K562 (cell line): ENCODE measurements around the gene ABHD1. TPM values are rescaled to one million over a fixed set of nuclear protein-coding genes. Genes with fewer than 3 reads are reported as not detected.
A peak's percentile ranks its signal among the peaks of the same experiment; 100 is the strongest.

Experiments used
- CEBPG ChIP-seq, 3 experiments: fragments of 200-800 bp in 1 of 3; sonication (Bioruptor generic) in 1 of 3; sonication (generic) in 1 of 3; formaldehyde crosslinking in 1 of 3; IDR thresholded peaks in 2 of 3; conservative IDR thresholded peaks in 1 of 3; 2 replicates each; pipeline versions ENCODE4 v1.6.1 to v1.8.0; 2016 to 2022; ENCODE audit warnings: missing compliant biosample characterization in 2 of 3, missing genetic modification characterization in 2 of 3, mild to moderate bottlenecking in 1 of 3, missing genetic modification reagents in 1 of 3
- CHD2 ChIP-seq: IDR thresholded peaks from 2 replicates; pipeline ENCODE4 v1.6.1; 2011; ENCODE audit warnings: low read depth, low read length
- DIDO1 ChIP-seq: fragments of 450-650 bp; IDR thresholded peaks from 2 replicates; pipeline ENCODE4 v1.6.1; 2016; ENCODE audit warnings: low read depth, missing biosample characterization, missing genetic modification characterization
- FOS ChIP-seq: IDR thresholded peaks from 3 replicates; pipeline ENCODE4 v1.6.1; 2011; ENCODE audit not compliant: insufficient read length; ENCODE audit errors: extremely low read depth
- MEF2A ChIP-seq: IDR thresholded peaks from 2 replicates; pipeline ENCODE4 v1.6.1; 2011; ENCODE audit warnings: low read depth, mild to moderate bottlenecking, low read length, moderate library complexity; ENCODE audit not compliant: control insufficient read depth
- MEF2D ChIP-seq: conservative IDR thresholded peaks from 2 replicates; pipeline ENCODE4 v1.6.1; 2016; ENCODE audit warnings: low read depth, missing genetic modification characterization, missing compliant biosample characterization
- MEIS2 ChIP-seq: fragments of 450-650 bp; IDR thresholded peaks from 2 replicates; pipeline ENCODE4 v1.6.1; 2014; ENCODE audit warnings: mild to moderate bottlenecking; ENCODE audit not compliant: partially characterized antibody
- MYNN ChIP-seq, 2 experiments: sonication (generic); formaldehyde crosslinking in 1 of 2; IDR thresholded peaks; 2 replicates each; pipeline versions ENCODE4 v1.5.0 to v1.6.1; 2016 to 2020; ENCODE audit warnings: antibody characterized with exemption in 1 of 2, missing genetic modification reagents in 1 of 2
- POLR2H ChIP-seq: IDR thresholded peaks from 2 replicates; pipeline ENCODE4 v1.6.1; 2016; ENCODE audit warnings: missing genetic modification characterization, low read depth, mild to moderate bottlenecking, control low read depth, missing compliant biosample characterization, moderate library complexity
- SIX5 ChIP-seq, 2 experiments: IDR thresholded peaks; 2 replicates each; pipeline ENCODE4 v1.6.1; 2011; ENCODE audit warnings: low read length in 2 of 2, borderline replicate concordance in 1 of 2, low read depth in 1 of 2, mild to moderate bottlenecking in 1 of 2, moderate library complexity in 1 of 2; ENCODE audit not compliant: insufficient read depth in 1 of 2
- SRSF7 ChIP-seq: fragments of 200-400 bp; formaldehyde crosslinking; optimal IDR thresholded peaks from 2 replicates; pipeline ENCODE3; 2017; ENCODE audit warnings: mild to moderate bottlenecking, low read depth, low read length
- TAF1 ChIP-seq: IDR thresholded peaks from 2 replicates; pipeline ENCODE4 v1.6.1; 2011; ENCODE audit warnings: mild to moderate bottlenecking, low read length, moderate library complexity; ENCODE audit not compliant: insufficient read depth, control insufficient read depth, severe bottlenecking; ENCODE audit errors: extremely low read depth
- ZBTB7A ChIP-seq: IDR thresholded peaks from 2 replicates; pipeline ENCODE4 v1.6.1; 2011; ENCODE audit warnings: low read depth, mild to moderate bottlenecking, low read length, moderate library complexity, borderline replicate concordance; ENCODE audit not compliant: control insufficient read depth
- ZBTB8A ChIP-seq: fragments of 450-650 bp; IDR thresholded peaks from 2 replicates; pipeline ENCODE4 v1.6.1; 2018; ENCODE audit warnings: mild to moderate bottlenecking, moderate library complexity; ENCODE audit not compliant: partially characterized antibody
- ZNF212 ChIP-seq: fragments of 450-650 bp; formaldehyde crosslinking; IDR thresholded peaks from 2 replicates; pipeline ENCODE4 v1.4.0; 2020; ENCODE audit warnings: mild to moderate bottlenecking
- ZNF395 ChIP-seq: fragments of 200-800 bp; sonication (Bioruptor generic); IDR thresholded peaks from 2 replicates; pipeline ENCODE4 v1.6.1; 2017; ENCODE audit warnings: missing genetic modification characterization, missing compliant biosample characterization
- polyA plus RNA-seq, 8 experiments: library from polyadenylated mRNA; depleted of rRNA in 4 of 8; stranded (reverse) in 5 of 8; unstranded in 3 of 8; fragments of >200 nt; fragmentation: Nextera tagmentation in 2 of 8; fragmentation: Illumina TruSeq in 1 of 8; extraction: Ambion mirVana in 2 of 8; extraction: Trizol in 1 of 8; gene quantifications; 2 replicates each; pipeline versions ENCODE4 v1.2.1 to v1.2.3, GENCODE V29; 2011 to 2014; ENCODE audit warnings: inconsistent platforms in 1 of 8, missing spikeins in 1 of 8
- total RNA-seq, 7 experiments: library from RNA; depleted of rRNA in 6 of 7; stranded (reverse); fragments of >200 nt in 6 of 7; fragmentation: Illumina TruSeq in 2 of 7; extraction: Trizol in 2 of 7; gene quantifications; 2 replicates each; pipeline versions ENCODE4 v1.2.1 to v1.2.3, GENCODE V29; 2011 to 2021; ENCODE audit warnings: low replicate concordance in 1 of 7
- TF ChIP-seq, protein P1 (sequence below), 2 experiments: IDR thresholded peaks; 2 replicates each; pipeline ENCODE4 v1.6.1; 2011; ENCODE audit warnings: borderline replicate concordance in 1 of 2, control low read depth in 1 of 2, low read depth in 1 of 2, low read length in 1 of 2, mild to moderate bottlenecking in 1 of 2, mixed read lengths in 1 of 2, moderate library complexity in 1 of 2; ENCODE audit not compliant: insufficient read depth in 1 of 2, insufficient read length in 1 of 2, poor library complexity in 1 of 2, severe bottlenecking in 1 of 2; ENCODE audit errors: extremely low read depth in 1 of 2

Gene ABHD1
- total and polyA plus RNA-seq, 9 of the 15 experiments (the other 6 are each of a cell fraction or from before 2014, with no cell fraction given): 0.10 to 0.16 (median 0.11) TPM; not detected in 5

- TF ChIP-seq, protein P1, sequence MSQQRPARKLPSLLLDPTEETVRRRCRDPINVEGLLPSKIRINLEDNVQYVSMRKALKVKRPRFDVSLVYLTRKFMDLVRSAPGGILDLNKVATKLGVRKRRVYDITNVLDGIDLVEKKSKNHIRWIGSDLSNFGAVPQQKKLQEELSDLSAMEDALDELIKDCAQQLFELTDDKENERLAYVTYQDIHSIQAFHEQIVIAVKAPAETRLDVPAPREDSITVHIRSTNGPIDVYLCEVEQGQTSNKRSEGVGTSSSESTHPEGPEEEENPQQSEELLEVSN (IDR thresholded peaks at IDR 0.05; ENCODE audit: borderline replicate concordance in 1 of 2, extremely low read depth in 1 of 2, insufficient read depth in 1 of 2, insufficient read length in 1 of 2, low read depth in 1 of 2, low read length in 1 of 2, poor library complexity in 1 of 2, severe bottlenecking in 1 of 2): no peak
- no peak for TF ChIP-seq MYNN (IDR thresholded peaks at IDR 0.05)
- TF ChIP-seq MYNN (CRISPR knock-in tag; IDR thresholded peaks at IDR 0.05): no peak
- peak; percentile 83 to 88 for TF ChIP-seq SIX5 (IDR thresholded peaks at IDR 0.05; ENCODE audit: borderline replicate concordance in 1 of 2, insufficient read depth in 1 of 2, low read depth in 1 of 2, low read length in 2 of 2)
- peak; percentile 59; the same call in 1 of the 2 replicates for TF ChIP-seq CEBPG (CRISPR knock-in tag; IDR thresholded peaks at IDR 0.05)
- TF ChIP-seq CEBPG (tag; conservative IDR thresholded peaks at IDR 0.05 in 1 of 2, IDR thresholded peaks at IDR 0.05 in 1 of 2): peak in 1 of 2 experiments; percentile 13; a peak in 1 of 4 replicates
- TF ChIP-seq TAF1: peak; percentile 23
- TF ChIP-seq ZNF212 (CRISPR knock-in tag): no peak
- no peak for TF ChIP-seq POLR2H (tag)
- no peak for TF ChIP-seq SRSF7
- TF ChIP-seq CHD2: no peak
- 0 out of 2 replicates have a peak, but pooled peaks have one; percentile 55 for TF ChIP-seq ZNF395 (CRISPR knock-in tag)
- no peak for TF ChIP-seq MEF2D (tag)
- no peak for TF ChIP-seq FOS
- no peak for TF ChIP-seq ZBTB8A
- no peak for TF ChIP-seq MEF2A
- 0 out of 2 replicates have a peak, but pooled peaks have one; percentile 22 for TF ChIP-seq ZBTB7A
- no peak for TF ChIP-seq DIDO1 (tag)
- TF ChIP-seq MEIS2: no peak
Measured at GRCh38 chr2:27095745-27096651, 27.6 kb upstream of the ABHD1 start (continued).
